HG02571 (cell line): Measurements from ENCODE around the gene ARMC12.

Experiments used
- ATAC-seq: cut with Tn5 transposase; IDR thresholded peaks from one replicate; pipeline ENCODE4 v1.9.1; 2021; ENCODE audit warnings: mild to moderate bottlenecking, moderate library complexity; ENCODE audit not compliant: unreplicated experiment

Gene ARMC12

GRCh38 chr6:35769211-35769610 lies 32.4 kb downstream of the ARMC12 start:
- no peak for ATAC-seq

- no peak for ATAC-seq
Observed at GRCh38 chr6:35771343-35771627, 34.5 kb downstream of the ARMC12 start.

- ATAC-seq = no peak
Observed at GRCh38 chr6:35774116-35774794, 37.4 kb downstream of the ARMC12 start.

- no peak for ATAC-seq
Observed at GRCh38 chr6:35775031-35775430, 38.2 kb downstream of the ARMC12 start.

- no peak for ATAC-seq
Observed at GRCh38 chr6:35776364-35777215, 39.8 kb downstream of the ARMC12 start, which contains the start of gene CLPSL2. TSS of gene CLPSL2 (plus strand) at chr6:35776598. CDS start at chr6:35776619, 21 bp downstream.

- ATAC-seq = no peak
Observed at GRCh38 chr6:35777356-35778102, 40.7 kb downstream of the ARMC12 start.

GRCh38 chr6:35778437-35778836 lies 41.6 kb downstream of the ARMC12 start:
- no peak for ATAC-seq

GRCh38 chr6:35780719-35781118 lies 43.9 kb downstream of the ARMC12 start, which contains the start of gene CLPSL1:
TSS of gene CLPSL1 (plus strand) at chr6:35781019. CDS start at chr6:35781111, 92 bp downstream.
- no peak for ATAC-seq

- ATAC-seq = no peak
Observed at GRCh38 chr6:35781290-35781689, 44.5 kb downstream of the ARMC12 start.

- ATAC-seq = no peak
Observed at GRCh38 chr6:35782424-35782823, 45.6 kb downstream of the ARMC12 start.

- ATAC-seq = no peak
Observed at GRCh38 chr6:35784200-35784599, 47.4 kb downstream of the ARMC12 start.

GRCh38 chr6:35786272-35786671 lies 49.4 kb downstream of the ARMC12 start:
- no peak for ATAC-seq

- no peak for ATAC-seq
Observed at GRCh38 chr6:35786810-35787209, 50.0 kb downstream of the ARMC12 start.

GRCh38 chr6:35787266-35788218 lies 50.7 kb downstream of the ARMC12 start:
- ATAC-seq = no peak

- ATAC-seq = no peak
Observed at GRCh38 chr6:35788423-35788982, 51.7 kb downstream of the ARMC12 start.

- no peak for ATAC-seq
Observed at GRCh38 chr6:35790683-35791082, 53.9 kb downstream of the ARMC12 start.

GRCh38 chr6:35794536-35795452 lies 58.0 kb downstream of the ARMC12 start:
- no peak for ATAC-seq

GRCh38 chr6:35795453-35796071 lies 58.7 kb downstream of the ARMC12 start:
- ATAC-seq = no peak

GRCh38 chr6:35796236-35796635 lies 59.4 kb downstream of the ARMC12 start:
- no peak for ATAC-seq
